Measurements from ENCODE around the gene ITGB5. TPM values are rescaled to one million over a fixed set of nuclear protein-coding genes. Genes with fewer than 3 reads are reported as not detected.

ITGB5 gene
- total RNA-seq, 1 donor from 2014 or later: 95.1 TPM

GRCh38 chr3:124764746-124765145, 122.4 kb downstream of the ITGB5 start:
- H3K4me1 ChIP-seq: peaks cover 3% of the 10 kb centered on the region
- H3K27me3 ChIP-seq: no peaks in the 10 kb centered on the region
- no peak overlapping the region for H3K27ac ChIP-seq
- peaks cover 56% of the 10 kb centered on the region for H3K36me3 ChIP-seq
- no peak for ATAC-seq
- no peaks in the 10 kb centered on the region for H3K9me3 ChIP-seq
- DNase-seq: no peak
- TF ChIP-seq CTCF (IDR thresholded peaks at IDR 0.05): no peak
- intact Hi-C loops (cut with DNase I): loop anchor here (5.0 kb wide), 1 partner anchor 138 kb away; no protein-coding TSS in a partner anchor
- no peak overlapping the region for H3K4me3 ChIP-seq

DNA sequence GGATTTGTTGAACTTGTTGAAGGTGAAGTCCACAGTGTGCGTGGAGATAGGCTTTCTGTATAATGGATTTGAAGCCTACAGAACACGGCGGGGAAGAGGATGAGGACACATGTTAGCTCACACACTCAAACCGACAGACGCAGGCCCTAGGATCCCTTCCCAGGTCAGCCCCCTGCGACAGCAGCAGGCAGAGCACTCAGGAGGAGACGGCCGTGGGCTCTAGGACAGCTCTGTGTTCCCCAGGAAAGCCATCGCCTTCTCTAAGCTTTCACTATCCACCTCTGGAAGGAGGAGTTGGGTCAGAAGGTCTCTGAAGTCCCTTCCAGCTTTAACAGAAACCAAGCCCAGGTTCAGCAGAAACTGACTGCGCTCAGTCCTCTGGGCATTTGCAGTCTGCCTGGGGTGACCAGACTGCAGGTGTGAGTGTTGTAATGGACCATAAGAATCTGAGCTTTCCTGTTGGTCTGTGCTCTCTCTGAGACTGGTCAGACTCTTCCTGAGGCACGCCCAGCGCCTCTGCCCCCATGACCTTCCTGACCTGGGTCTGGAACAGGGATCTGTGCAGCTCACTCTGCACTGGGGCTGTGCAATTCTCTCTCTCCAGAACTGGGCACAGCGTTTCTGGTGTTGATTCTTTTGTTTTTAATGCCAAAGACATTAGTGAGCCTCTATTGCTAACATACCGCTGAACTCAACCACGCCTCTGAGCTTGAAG, 123.4 kb downstream of the ITGB5 start:
- ATAC-seq (no peak), DNase-seq (no peak)
- intact Hi-C loops (cut with DNase I): loop anchor here (5.0 kb wide), 1 partner anchor 138 kb away; no protein-coding TSS in a partner anchor
- Histone ChIP-seq H3K9me3 (no peaks in the 10 kb centered on the region), H3K27ac (no peak overlapping the region), H3K4me1 (peaks cover 3% of the 10 kb centered on the region), H3K27me3 (no peaks in the 10 kb centered on the region), H3K36me3 (peaks cover 50% of the 10 kb centered on the region), H3K4me3 (no peak overlapping the region)
- TF ChIP-seq CTCF (IDR thresholded peaks at IDR 0.05): no peak

DNA sequence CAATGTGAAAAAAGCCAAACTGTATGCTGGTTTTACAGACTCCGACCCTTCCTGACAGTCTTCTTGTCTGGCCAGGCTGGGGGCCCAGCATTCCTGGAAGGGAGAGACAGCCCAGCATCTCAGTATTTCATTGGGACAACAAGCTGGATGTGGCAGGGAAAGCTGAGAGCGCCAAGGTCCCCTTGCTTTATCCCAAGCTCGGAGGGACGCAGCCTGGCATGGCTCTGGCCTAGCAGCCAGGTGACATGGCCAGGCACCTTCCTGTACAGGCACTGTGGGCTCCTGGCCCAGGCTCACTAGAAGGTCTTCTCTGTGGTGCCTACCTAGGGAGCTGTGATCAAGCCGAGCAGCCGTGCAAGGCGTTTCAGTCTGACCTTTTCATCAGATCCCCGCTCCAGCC, 124.0 kb downstream of the ITGB5 start:
- H3K9me3 ChIP-seq: no peaks in the 10 kb centered on the region
- intact Hi-C loops (cut with DNase I): loop anchor here (5.0 kb wide), 1 partner anchor 139 kb away; no protein-coding TSS in a partner anchor
- H3K4me1 ChIP-seq: peaks cover 3% of the 10 kb centered on the region
- H3K36me3 ChIP-seq: peaks cover 44% of the 10 kb centered on the region
- ATAC-seq (no peak), DNase-seq (no peak)
- H3K27ac ChIP-seq: no peak overlapping the region
- TF ChIP-seq CTCF (IDR thresholded peaks at IDR 0.05): no peak
- H3K27me3 ChIP-seq: no peaks in the 10 kb centered on the region
- no peak overlapping the region for H3K4me3 ChIP-seq

DNA sequence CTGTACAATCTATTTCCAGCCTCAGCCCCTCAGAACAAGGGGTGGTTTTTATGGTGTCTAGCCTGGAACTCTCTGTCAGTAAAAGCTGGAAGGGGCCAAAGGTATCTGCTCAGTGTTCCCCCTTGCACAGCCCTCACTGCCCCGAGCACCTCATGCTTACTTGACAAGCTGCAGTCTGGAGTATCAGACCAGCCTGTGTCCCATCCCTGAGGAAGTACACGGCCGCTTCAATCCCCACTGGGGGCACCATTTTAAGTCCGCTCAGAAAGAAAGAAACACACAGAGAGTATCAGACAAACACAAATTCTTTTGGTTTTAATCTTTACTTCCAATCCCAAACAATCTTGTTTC, 124.5 kb downstream of the ITGB5 start:
- intact Hi-C loops (cut with DNase I): loop anchor here (5.0 kb wide), 1 partner anchor 140 kb away; no protein-coding TSS in a partner anchor
- Histone ChIP-seq H3K27ac (no peak overlapping the region), H3K36me3 (peaks cover 38% of the 10 kb centered on the region), H3K4me3 (no peak overlapping the region), H3K9me3 (no peaks in the 10 kb centered on the region), H3K4me1 (peaks cover 3% of the 10 kb centered on the region), H3K27me3 (no peaks in the 10 kb centered on the region)
- TF ChIP-seq CTCF (IDR thresholded peaks at IDR 0.05): no peak
- no peak for ATAC-seq
- no peak for DNase-seq

DNA sequence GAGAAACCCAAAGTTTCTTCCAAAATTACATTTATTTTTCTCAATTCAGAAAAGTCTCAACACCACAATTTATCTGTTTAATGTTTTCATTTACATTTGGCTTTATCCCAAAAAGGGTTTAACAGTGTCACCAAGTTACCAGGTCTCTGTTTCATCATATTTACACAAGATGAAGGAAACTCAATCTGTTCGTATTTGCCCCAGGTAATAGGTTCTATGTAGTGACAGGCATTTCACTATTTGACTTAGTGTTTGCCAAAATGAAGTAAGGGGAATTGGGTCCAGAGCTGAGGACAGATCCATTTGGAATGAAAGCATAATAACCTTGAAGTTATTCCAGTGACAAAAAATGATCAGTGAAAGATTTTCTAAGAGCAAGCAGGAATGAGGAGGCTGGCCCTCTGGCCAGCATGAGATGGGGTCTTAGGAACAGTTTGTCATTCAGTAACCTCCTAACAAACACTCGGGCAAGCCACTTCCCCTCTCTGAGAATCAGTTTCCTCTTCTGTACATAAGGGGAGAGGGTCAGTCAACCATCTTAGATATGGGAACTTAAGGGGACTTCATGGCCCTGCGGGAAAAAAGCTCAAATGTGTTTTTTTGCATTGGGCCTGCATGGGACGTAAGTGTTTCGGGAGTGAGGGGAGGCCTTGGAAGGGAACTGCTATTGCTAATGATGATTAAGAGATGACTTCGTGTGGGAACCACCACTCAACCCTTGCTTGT, 125.1 kb downstream of the ITGB5 start:
- peaks cover 3% of the 10 kb centered on the region for H3K4me1 ChIP-seq
- no peak for ATAC-seq
- intact Hi-C loops (cut with DNase I): loop anchor here (5.0 kb wide), 1 partner anchor 140 kb away; no protein-coding TSS in a partner anchor
- TF ChIP-seq CTCF (IDR thresholded peaks at IDR 0.05): no peak
- no peak for DNase-seq
- H3K9me3 ChIP-seq: no peaks in the 10 kb centered on the region
- H3K36me3 ChIP-seq: peaks cover 34% of the 10 kb centered on the region
- H3K4me3 ChIP-seq: no peak overlapping the region
- no peaks in the 10 kb centered on the region for H3K27me3 ChIP-seq
- H3K27ac ChIP-seq: no peak overlapping the region
